IPS-18c (cell line): Measurements from ENCODE around the gene DVL2.

Experiments used
- H3K4me3 ChIP-seq: 2 replicates; pipeline ENCODE4 v1.7.0; 2013; ENCODE audit warnings: low read depth, mild to moderate bottlenecking, low read length, moderate library complexity; ENCODE audit not compliant: insufficient read depth
- H3K9me3 ChIP-seq: one replicate; pipeline ENCODE4 v1.6.1; 2013; ENCODE audit warnings: mild to moderate bottlenecking, low read length, moderate library complexity; ENCODE audit not compliant: control insufficient read depth, insufficient read depth

The DVL2 gene

DNA sequence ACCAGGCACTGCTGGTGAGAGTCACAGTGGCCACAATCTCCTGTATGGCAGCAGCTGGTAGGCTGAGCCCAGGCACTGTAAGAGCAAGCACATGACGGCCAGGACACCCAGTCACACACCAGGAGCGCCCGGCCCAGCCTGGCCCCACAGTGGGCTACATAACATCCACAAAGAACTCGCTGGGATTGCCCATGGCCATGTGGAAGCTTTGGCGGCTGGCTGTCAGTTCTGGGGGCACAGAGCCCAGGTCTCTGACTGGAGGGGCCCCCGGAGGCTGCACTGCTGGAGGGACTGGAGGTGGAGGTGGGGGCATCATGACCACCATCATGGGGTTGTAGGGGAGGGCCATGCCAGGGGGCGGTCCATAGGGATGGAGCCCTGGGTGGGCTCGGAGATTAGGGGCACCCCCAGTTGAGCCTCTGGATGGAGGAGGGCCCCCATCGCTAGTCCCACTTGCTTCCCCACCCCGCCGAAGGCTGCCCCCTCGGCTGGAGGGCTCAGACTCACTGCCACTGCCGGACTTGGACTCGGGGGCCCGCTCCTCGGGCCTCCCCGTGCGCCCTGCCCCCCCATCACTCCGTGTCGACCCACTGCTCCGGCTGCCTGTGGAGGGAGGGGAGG lies 8.5 kb downstream of the DVL2 start:
- no peaks in the 10 kb centered on the region for H3K9me3 ChIP-seq
- H3K4me3 ChIP-seq, result no peak overlapping the region

DNA sequence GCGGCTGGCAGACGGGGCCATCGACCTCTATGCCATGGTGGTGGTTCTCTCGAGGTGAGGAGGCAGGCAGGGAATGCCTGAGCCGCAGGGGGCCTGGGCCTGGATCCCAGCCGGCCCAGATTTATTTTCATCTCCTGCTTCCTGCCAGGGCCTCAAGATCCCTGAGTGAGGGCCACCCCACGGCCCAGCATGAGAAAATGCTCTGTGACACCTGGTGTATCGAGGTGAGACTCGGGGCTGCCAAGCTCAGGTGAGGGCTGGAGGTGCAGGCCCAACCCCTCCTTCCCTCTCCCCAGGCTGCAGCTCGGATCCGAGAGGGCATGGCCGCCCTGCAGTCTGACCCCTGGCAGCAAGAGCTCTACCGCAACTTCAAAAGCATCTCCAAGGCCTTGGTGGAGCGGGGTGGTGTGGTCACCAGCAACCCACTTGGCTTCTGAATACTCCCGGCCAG lies 9.6 kb downstream of the DVL2 start:
- no peaks in the 10 kb centered on the region for H3K9me3 ChIP-seq
- no peak overlapping the region for H3K4me3 ChIP-seq

DNA sequence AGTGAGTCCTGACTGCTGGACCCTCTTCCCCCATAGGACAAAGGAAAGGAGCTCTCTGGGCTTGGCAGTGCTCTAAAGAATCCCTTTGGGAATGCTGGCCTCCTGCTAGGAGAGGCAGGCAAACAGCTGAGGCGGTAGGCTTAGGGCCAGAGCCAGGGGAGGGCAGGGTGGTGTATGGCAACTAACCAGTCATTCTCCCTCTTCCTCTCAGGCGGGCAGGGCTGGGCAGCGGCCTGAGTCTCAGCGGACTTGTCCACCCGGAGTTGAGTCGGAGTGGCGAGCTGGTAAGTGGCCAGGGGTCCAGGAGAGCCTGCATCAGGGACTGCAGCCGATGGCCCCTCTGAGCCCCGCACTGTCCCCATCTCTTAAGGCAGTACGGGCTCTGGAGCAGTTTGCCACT lies 10.2 kb downstream of the DVL2 start:
- H3K9me3 ChIP-seq, result no peaks in the 10 kb centered on the region
- no peak overlapping the region for H3K4me3 ChIP-seq

DNA sequence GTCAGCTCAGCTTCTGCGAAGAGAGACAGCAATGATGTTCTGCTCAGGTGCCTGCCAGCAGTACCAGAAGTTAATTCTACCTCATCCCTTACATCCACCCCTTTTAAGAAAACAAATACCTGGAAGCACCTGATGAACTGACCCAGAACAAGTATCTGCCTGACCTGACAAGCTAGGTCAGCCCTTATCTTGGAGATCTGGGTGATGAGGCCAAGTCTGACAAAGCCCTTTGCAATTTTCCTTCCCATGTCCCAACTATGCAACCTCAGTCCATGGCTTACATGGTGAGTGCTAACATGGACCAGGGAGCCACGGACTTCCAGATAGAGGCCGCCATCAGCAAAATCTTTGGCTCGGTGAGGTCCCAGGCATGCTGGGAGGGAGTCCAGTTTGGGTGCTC lies 10.9 kb downstream of the DVL2 start:
- Histone ChIP-seq H3K4me3 (no peak overlapping the region), H3K9me3 (no peaks in the 10 kb centered on the region)

DNA sequence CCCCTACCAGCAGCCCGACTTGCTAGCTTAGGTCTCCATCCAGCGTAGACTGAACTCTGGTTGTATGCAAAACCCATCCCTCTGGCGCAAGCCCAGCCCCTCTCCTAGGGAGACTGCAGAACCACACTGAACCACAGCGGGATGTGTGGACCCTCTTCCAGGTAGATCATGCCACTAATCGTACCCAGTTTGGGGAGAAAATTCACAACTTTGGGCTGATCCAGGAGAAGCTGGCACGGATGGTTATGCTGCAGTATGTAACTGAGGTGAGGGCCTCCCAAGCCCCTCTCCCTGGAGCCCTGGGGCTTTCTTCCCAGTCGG lies 11.4 kb downstream of the DVL2 start:
- no peak overlapping the region for H3K4me3 ChIP-seq

DNA sequence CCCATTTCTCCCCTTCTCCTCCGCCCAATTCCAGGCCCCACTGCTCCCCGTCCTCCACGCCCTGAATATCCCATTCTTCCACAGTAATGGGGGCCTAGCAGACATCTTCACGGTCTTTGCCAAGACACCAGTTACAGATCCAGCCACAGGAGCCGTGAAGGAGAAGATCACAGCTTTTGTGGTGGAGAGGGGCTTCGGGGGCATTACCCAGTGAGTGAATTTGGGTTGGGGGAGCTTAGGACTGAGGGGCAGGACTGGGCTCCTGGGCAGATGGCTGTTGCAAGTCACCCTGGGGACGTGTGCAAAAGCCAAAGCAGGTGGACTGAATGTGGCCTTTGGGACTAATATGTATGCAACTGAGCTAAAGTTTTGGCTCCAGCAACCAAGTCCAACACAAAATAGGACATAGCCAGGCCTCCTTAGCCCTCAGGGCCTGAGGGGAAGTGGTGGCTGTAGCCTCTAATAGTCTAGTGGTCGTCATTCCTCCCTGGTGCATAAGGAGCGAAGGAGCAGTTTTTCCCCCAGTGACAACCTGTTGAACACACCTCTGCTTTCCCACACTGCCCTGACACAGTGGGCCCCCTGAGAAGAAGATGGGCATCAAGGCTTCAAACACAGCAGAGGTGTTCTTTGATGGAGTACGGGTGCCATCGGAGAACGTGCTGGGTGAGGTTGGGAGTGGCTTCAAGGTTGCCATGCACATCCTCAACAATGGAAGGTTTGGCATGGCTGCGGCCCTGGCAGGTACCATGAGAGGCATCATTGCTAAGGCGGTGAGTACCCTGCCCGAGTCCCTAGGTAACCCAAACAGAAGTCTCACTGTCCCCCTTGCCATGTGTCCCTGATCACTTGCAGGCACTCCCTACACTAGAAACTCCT lies 12.0 kb downstream of the DVL2 start:
- no peak overlapping the region for H3K4me3 ChIP-seq
- no peaks in the 10 kb centered on the region for H3K9me3 ChIP-seq

More for the DNA sequence above, 11.4 kb downstream of the DVL2 start:
- no peaks in the 10 kb centered on the region for H3K9me3 ChIP-seq

DNA sequence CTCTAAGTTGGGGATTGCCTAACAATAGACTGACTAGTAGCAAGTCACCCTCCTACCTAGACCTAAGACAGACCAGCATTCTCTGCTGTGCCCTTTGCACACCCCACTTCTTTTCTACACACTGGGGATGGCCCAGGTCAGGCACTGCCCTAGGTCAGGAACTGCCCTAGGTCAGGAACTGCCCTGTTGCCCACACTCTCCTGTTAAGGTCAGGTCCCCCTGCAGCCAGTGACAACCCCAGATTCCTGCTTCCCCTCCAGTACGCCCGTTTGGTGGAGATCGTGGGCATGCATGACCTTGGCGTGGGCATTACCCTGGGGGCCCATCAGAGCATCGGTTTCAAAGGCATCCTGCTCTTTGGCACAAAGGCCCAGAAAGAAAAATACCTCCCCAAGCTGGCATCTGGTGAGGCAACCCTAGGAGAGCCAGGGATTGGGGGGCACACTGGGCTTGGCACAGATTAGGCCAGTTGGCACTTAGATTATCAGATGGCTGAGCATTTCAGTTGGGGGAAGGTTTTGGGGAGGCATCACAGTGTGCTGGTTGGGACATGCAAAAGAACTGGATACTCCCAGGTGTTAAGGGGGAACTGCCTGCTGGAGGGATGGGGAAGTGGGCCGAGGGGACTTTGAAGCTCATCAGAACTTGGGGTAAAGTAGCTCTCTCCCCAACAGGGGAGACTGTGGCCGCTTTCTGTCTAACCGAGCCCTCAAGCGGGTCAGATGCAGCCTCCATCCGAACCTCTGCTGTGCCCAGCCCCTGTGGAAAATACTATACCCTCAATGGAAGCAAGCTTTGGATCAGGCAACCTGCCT lies 12.8 kb downstream of the DVL2 start:
- Histone ChIP-seq H3K4me3 (no peak overlapping the region), H3K9me3 (no peaks in the 10 kb centered on the region)

DNA sequence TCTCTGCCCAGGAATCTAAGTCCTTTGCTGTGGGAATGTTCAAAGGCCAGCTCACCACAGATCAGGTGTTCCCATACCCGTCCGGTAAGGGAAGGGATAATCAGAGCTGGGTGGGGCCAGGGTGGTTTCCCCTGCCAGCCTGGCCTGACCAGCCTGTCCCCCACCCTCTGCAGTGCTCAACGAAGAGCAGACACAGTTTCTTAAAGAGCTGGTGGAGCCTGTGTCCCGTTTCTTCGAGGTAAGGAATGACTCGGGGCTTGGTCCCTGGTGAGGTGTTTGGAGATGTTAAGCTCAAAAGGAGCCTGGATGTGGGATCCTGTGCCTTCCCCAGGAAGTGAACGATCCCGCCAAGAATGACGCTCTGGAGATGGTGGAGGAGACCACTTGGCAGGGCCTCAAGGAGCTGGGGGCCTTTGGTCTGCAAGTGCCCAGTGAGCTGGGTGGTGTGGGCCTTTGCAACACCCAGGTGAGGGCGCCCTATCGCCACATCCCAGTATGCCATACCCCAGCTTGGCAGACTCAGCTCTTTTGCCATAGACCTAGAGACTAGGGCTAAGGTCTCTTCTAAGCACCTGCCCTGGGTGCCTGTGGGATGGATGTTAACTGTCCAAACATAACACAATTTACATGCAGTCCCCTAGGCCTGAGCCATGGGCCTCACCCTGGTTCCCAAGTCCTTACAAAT lies 13.6 kb downstream of the DVL2 start:
- H3K9me3 ChIP-seq, result no peaks in the 10 kb centered on the region
- H3K4me3 ChIP-seq, result peak overlapping the region; percentile 85

DNA sequence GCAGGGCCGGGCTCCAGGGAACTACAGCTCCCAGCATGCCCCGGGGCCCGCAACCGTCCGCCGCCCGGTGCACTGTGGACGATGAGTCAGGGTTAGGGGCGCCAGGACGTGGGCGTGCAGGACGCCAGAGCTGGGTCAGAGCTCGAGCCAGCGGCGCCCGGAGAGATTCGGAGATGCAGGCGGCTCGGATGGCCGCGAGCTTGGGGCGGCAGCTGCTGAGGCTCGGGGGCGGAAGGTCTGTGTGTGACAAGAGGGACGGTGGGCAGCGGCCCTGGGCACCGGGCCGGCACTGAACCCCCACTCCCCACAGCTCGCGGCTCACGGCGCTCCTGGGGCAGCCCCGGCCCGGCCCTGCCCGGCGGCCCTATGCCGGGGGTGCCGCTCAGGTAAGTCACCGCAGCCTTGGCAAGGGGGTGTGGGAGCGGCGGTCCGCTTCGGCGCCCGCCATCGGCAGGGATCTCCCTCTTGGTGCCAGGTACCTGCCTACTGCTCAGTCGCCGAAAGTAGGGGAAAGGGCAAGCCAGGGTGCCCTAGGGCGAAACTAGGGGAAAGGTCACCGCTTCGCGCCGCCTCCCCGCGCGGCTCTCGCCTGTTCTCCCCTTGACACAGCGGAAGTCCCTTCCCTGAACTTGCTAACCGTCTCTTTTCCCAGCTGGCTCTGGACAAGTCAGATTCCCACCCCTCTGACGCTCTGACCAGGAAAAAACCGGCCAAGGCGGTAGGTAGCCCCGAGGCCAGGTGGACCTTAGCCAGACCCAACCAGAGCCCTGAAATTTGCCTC lies 14.3 kb downstream of the DVL2 start, which contains the start of the genes ACADVL and DLG4:
TSS of gene ACADVL (plus strand) at position 127 of the 781 bp plus-strand sequence. CDS start at position 174, 47 bp downstream.
TSS of gene DLG4 (minus strand) at position 25 of the 781 bp plus-strand sequence.
- Histone ChIP-seq H3K9me3 (no peaks in the 10 kb centered on the region), H3K4me3 (peak within 1 kb of the TSS; percentile 85)

DNA sequence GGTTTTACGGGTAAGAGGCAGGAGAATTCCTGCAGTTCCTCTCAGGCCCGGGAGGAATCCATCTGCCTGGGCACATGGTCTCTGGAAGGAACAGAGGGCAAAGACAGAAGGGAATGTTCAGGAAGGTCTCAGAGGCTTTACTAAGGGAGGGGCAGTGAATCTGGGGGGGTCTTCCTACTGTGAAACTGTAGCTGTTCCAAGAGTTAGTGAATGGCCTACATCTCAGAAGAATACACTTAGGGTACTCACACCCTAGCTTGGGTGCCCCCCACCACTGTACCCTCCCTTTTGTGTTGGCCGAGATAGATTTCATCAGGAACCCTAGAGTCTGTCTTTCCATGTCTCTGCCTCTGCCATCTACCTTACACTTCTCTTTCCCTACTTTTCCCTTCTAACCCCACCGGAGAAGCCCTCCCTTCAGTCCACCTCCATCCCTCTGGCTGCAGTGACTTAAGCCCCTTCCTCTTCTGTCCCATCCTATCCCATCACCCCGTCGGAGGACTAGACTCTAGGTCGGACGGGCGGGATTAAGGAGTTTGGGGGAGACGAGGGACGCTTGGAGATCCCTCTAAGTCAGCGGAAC lies 15.0 kb downstream of the DVL2 start:
- Histone ChIP-seq H3K9me3 (no peaks in the 10 kb centered on the region), H3K4me3 (peak overlapping the region; percentile 85; the same call in 1 of the 2 replicates)

DNA sequence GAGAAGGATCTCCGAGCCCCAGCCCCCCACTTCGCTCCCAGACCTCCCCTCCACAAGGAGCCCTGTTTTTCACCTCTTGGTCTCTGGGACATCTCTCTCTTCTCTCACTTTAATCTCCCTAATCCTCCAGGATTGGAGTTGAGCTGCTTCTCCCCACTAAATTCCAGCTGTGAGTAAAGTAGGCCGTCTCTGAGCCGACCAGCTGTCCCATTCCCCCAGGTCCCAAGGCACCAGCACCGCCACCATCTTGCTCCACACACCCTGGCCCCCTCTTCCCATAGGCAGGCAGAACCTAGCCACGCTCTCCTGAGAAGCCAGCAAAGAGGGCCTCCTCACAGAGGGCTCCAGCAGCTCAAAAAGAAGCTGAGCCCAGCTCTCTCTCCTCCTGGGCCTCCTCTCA lies 15.6 kb downstream of the DVL2 start:
- H3K9me3 ChIP-seq, result no peaks in the 10 kb centered on the region
- H3K4me3 ChIP-seq, result 0 out of 2 replicates have a peak overlapping the region, but pooled peaks have one; percentile 85

DNA sequence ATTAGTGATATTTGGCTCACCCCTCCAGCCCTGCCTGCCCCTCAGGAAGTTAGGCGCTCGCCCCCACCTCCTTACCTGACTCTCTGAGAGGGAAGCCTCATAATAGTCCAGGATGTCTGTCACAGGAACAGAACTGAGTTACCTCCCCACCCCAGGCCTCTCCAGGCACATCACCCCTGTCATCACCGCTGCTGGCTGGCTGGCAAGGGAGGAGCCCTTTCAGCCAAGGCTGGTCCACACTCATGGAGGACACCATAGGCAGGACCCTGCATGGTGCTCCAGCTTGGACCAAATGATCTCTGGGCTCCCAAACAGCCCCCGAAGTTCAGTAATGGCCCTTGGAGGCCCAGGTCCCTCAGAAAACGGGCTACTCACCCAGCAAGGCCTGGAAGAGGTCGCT lies 16.2 kb downstream of the DVL2 start:
- no peak overlapping the region; the same call in 1 of the 2 replicates for H3K4me3 ChIP-seq
- no peaks in the 10 kb centered on the region for H3K9me3 ChIP-seq

DNA sequence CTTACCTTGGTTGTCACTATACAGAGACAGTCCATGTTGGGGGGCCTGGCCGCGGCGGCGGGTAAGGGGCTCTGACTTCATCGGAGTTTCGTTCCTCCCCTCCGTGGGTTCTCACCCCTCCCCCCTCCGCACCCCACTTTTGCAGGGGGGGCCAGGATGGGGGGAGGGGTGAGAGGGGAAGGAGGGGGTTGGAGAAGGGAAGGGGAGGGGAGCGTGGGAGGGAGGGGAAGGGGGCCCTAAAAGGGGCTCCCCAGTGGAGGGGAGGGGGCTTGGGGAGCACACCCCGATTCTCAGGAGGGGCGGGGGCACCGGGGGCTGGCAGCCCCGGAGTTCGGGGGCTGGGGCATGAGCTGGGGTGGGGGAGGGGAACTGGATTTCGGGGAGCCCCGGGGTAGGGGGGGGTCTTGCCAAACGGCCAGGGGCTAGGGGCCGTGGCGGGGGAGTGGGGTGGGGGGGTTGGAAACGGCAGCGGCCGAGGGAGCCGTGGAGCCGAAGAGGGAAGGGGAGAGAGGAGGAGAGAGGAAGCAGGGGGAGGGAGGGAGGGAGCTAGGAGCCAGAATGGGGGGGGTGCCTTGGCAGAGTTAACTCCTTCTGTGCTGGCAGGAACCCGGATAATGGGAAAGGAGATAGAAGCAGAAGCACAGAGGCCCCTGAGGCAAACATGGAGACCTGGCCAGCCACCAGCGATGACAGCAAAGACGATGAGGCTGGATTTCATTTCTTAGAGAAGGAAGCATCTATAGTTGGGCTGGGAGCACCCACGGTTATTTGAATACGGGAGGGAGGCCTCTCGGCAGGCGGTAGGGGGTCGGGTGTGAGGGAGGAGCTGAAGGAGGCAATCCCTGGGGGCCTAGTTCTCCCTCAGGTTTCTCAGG lies 17.0 kb downstream of the DVL2 start:
- peak overlapping the region; percentile 48 for H3K4me3 ChIP-seq
- no peaks in the 10 kb centered on the region for H3K9me3 ChIP-seq

DNA sequence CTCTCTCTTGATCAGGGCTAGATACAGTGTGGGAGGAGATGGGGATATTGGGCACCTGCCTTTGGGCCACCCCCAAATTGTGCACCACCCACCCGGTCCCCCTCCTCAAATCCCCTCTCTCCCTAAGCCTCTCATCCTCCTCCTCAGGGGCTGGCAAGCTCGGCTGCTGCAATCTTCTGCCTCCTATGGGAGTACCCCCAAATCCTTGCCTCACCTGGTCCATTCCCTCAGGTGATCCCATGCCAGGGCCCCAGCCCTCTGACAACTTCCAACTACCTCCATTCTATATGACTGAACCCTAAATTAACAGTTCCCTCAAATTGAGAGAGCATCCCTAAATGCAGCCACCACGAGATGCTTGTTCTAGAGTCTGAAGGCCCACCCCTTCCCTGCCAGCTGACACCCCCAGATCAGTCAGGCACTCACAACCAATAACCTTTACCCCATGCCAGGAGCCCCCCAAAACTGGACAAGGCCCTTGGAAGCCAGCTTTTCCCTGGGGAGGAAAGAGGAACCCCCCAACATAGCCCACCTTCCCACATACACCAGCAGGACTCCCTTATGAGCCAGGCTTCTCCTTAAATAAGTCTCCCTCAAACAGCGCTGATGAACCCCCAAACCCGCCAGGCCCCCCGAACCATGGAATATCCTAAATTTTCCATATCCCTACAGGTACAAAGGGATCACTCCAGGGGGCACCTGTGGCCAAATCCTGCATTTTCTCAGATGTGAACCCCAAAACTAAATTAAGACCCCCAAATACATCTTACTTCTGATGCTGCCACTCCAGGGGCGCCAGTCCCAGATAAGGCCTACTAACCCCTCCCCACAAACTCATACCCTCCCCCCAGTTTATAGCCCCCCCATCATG lies 17.8 kb downstream of the DVL2 start:
- Histone ChIP-seq H3K9me3 (no peaks in the 10 kb centered on the region), H3K4me3 (peak overlapping the region; percentile 48)
